Measurements from ENCODE around the gene AAK1.

Gene AAK1

GRCh38 chr2:69581774-69582581 is 61.6 kb downstream of the AAK1 start:
- Histone ChIP-seq H3K27ac (ENCODE audit: low read length) (peak overlapping the region; percentile 70; the same call in 1 of the 2 replicates), H3K4me3 (ENCODE audit: low read depth in 1 of 2, low read length in 2 of 2) (no peak overlapping the region), H3K4me2 (ENCODE audit: insufficient read depth, low read length) (no peak overlapping the region), H3K36me3 (ENCODE audit: insufficient read depth, low read length) (peaks cover 37% of the 10 kb centered on the region), H3K9me3 (ENCODE audit: insufficient read depth, low read length, severe bottlenecking) (no peaks in the 10 kb centered on the region), H4K20me1 (ENCODE audit: insufficient read depth, low read length) (peaks cover 78% of the 10 kb centered on the region), H2AFZ (ENCODE audit: low read depth, low read length) (no peak overlapping the region), H3K9ac (ENCODE audit: low read depth, low read length) (no peak overlapping the region), H3K79me2 (ENCODE audit: insufficient read depth, low read length) (peaks cover 99% of the 10 kb centered on the region), H3K27me3 (ENCODE audit: insufficient read depth, low read length, poor library complexity) (no peaks in the 10 kb centered on the region), H3K4me1 (ENCODE audit: insufficient read depth, low read length) (peaks cover 29% of the 10 kb centered on the region)
- ATAC-seq (ENCODE audit: insufficient read depth, low read depth) (peak; percentile 60), DNase-seq (peak; percentile 42)
- TF ChIP-seq EZH2 (IDR thresholded peaks at IDR 0.05; ENCODE audit: borderline replicate concordance, low read depth, low read length, severe bottlenecking), result no peak

- no peak overlapping the region for H3K4me3 ChIP-seq (ENCODE audit: low read depth in 1 of 2, low read length in 2 of 2)
- no peak overlapping the region for H3K27ac ChIP-seq (ENCODE audit: low read length)
- peaks cover 99% of the 10 kb centered on the region for H3K79me2 ChIP-seq (ENCODE audit: insufficient read depth, low read length)
- H2AFZ ChIP-seq (ENCODE audit: low read depth, low read length), result no peak overlapping the region
- H3K9ac ChIP-seq (ENCODE audit: low read depth, low read length), result no peak overlapping the region
- peaks cover 74% of the 10 kb centered on the region for H4K20me1 ChIP-seq (ENCODE audit: insufficient read depth, low read length)
- H3K9me3 ChIP-seq (ENCODE audit: insufficient read depth, low read length, severe bottlenecking), result no peaks in the 10 kb centered on the region
- no peak overlapping the region for H3K4me2 ChIP-seq (ENCODE audit: insufficient read depth, low read length)
- H3K27me3 ChIP-seq (ENCODE audit: insufficient read depth, low read length, poor library complexity), result no peaks in the 10 kb centered on the region
- DNase-seq (no peak), ATAC-seq (ENCODE audit: insufficient read depth, low read depth) (no peak)
- TF ChIP-seq EZH2 (IDR thresholded peaks at IDR 0.05; ENCODE audit: borderline replicate concordance, low read depth, low read length, severe bottlenecking), result no peak
- TF ChIP-seq CTCF (IDR thresholded peaks at IDR 0.05; ENCODE audit: borderline replicate concordance, extremely low read depth, low read length, poor library complexity, severe bottlenecking), result no peak
- H3K4me1 ChIP-seq (ENCODE audit: insufficient read depth, low read length), result peaks cover 29% of the 10 kb centered on the region
- H3K36me3 ChIP-seq (ENCODE audit: insufficient read depth, low read length), result peaks cover 34% of the 10 kb centered on the region
Observed at GRCh38 chr2:69580486-69580885, 63.1 kb downstream of the AAK1 start.

GRCh38 chr2:69579536-69579935 is 64.0 kb downstream of the AAK1 start:
- H4K20me1 ChIP-seq (ENCODE audit: insufficient read depth, low read length), result peaks cover 73% of the 10 kb centered on the region
- TF ChIP-seq CTCF (IDR thresholded peaks at IDR 0.05; ENCODE audit: borderline replicate concordance, extremely low read depth, low read length, poor library complexity, severe bottlenecking) (no peak), EZH2 (IDR thresholded peaks at IDR 0.05; ENCODE audit: borderline replicate concordance, low read depth, low read length, severe bottlenecking) (no peak)

GRCh38 chr2:69578198-69578540 is 65.4 kb downstream of the AAK1 start:
- H3K79me2 ChIP-seq (ENCODE audit: insufficient read depth, low read length), result peaks cover 99% of the 10 kb centered on the region
- DNase-seq, result no peak
- no peak overlapping the region for H3K9ac ChIP-seq (ENCODE audit: low read depth, low read length)
- H3K27ac ChIP-seq (ENCODE audit: low read length), result no peak overlapping the region
- TF ChIP-seq CTCF (IDR thresholded peaks at IDR 0.05; ENCODE audit: borderline replicate concordance, extremely low read depth, low read length, poor library complexity, severe bottlenecking) (no peak), EZH2 (IDR thresholded peaks at IDR 0.05; ENCODE audit: borderline replicate concordance, low read depth, low read length, severe bottlenecking) (no peak)
- peaks cover 42% of the 10 kb centered on the region for H3K36me3 ChIP-seq (ENCODE audit: insufficient read depth, low read length)
- no peak for ATAC-seq (ENCODE audit: insufficient read depth, low read depth)
- no peaks in the 10 kb centered on the region for H3K27me3 ChIP-seq (ENCODE audit: insufficient read depth, low read length, poor library complexity)
- no peak overlapping the region for H3K4me3 ChIP-seq (ENCODE audit: low read depth in 1 of 2, low read length in 2 of 2)
- H3K4me2 ChIP-seq (ENCODE audit: insufficient read depth, low read length), result no peak overlapping the region
- no peak overlapping the region for H2AFZ ChIP-seq (ENCODE audit: low read depth, low read length)
- H3K9me3 ChIP-seq (ENCODE audit: insufficient read depth, low read length, severe bottlenecking), result no peaks in the 10 kb centered on the region
- peaks cover 14% of the 10 kb centered on the region for H3K4me1 ChIP-seq (ENCODE audit: insufficient read depth, low read length)
- H4K20me1 ChIP-seq (ENCODE audit: insufficient read depth, low read length), result peaks cover 68% of the 10 kb centered on the region

More at GRCh38 chr2:69579536-69579935, 64.0 kb downstream of the AAK1 start:
- peaks cover 37% of the 10 kb centered on the region for H3K36me3 ChIP-seq (ENCODE audit: insufficient read depth, low read length)
- no peak overlapping the region for H2AFZ ChIP-seq (ENCODE audit: low read depth, low read length)
- no peaks in the 10 kb centered on the region for H3K27me3 ChIP-seq (ENCODE audit: insufficient read depth, low read length, poor library complexity)
- H3K79me2 ChIP-seq (ENCODE audit: insufficient read depth, low read length), result peaks cover 99% of the 10 kb centered on the region
- ATAC-seq (ENCODE audit: insufficient read depth, low read depth) (no peak), DNase-seq (no peak)
- H3K9me3 ChIP-seq (ENCODE audit: insufficient read depth, low read length, severe bottlenecking), result no peaks in the 10 kb centered on the region
- H3K4me2 ChIP-seq (ENCODE audit: insufficient read depth, low read length), result no peak overlapping the region
- H3K4me1 ChIP-seq (ENCODE audit: insufficient read depth, low read length), result peaks cover 26% of the 10 kb centered on the region
- H3K27ac ChIP-seq (ENCODE audit: low read length), result no peak overlapping the region
- no peak overlapping the region for H3K9ac ChIP-seq (ENCODE audit: low read depth, low read length)
- H3K4me3 ChIP-seq (ENCODE audit: low read depth in 1 of 2, low read length in 2 of 2), result no peak overlapping the region
